ENCODE results near the gene SYCP1.
"Not testable (repeated sequence)": the region's sequence is repeated elsewhere in the genome, so short reads cannot be mapped to it uniquely, and the experiment has no call there.

SYCP1 gene

DNA sequence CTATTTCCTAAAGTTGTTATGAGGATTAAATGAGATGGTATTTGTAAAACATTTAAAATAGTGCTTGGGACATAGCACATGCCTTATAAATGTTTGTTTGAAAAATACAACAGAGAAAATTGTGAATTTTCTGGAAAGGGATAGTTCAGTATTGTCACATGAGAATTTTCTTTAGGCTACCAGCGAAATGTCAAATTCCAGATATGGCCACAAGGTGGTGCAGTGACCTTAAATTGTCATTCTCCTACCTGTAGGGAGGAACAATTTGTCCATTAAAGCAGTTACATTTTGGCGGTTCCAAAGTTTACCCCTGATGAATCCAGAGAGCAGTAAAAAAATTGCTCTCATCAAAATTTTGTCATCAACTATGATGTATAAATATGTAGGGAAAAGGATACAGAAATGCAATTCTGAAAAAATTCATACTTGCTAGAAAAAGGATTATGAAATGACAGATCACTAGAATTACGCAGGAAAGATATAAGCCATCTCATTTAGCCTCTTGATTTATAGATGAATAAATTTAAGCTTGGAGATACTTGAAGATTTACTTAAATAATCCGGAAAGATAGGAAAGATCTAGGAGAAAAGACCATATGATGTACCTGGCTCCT is 124.7 kb downstream of the SYCP1 start:
- DNase-seq, result peak; percentile 49 to 80

DNA sequence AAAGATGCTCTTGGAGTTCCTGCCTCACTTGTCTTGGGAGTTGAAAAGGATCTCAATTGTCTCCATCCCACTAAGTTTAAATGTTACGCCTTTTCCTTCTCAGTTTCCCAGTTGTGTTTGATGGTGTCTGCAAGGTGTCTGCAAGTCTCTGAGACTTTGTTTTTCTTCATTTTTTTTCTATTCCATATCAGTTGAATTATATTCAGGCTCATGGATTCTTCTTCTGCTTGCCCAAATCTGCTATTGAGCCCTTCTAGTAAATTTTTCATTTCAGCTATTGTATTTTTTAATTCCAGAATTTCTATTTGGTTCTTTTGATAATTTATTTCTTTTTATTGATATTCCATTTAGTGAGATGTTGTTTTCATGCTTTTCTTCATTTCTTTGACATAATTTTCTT is 127.6 kb downstream of the SYCP1 start:
- DNase-seq, result no peak

DNA sequence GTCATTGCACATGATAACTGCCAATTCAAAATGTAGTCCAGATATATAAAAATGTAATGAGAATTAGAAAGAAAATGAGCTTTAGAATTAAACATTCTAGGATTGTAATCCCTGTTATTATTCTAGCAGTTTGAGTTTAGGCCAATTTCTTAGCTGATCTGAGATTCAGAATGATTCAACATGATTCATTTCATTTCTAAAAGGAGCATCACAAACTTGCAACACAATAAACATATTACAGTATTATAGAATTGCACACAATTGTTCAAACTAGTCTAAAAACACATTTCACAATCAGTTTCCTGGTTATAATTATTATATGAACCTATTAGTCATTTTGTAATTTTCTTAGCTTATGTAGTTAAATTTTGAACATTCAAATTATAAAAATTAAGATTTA is 131.6 kb downstream of the SYCP1 start:
- DNase-seq, result no peak

DNA sequence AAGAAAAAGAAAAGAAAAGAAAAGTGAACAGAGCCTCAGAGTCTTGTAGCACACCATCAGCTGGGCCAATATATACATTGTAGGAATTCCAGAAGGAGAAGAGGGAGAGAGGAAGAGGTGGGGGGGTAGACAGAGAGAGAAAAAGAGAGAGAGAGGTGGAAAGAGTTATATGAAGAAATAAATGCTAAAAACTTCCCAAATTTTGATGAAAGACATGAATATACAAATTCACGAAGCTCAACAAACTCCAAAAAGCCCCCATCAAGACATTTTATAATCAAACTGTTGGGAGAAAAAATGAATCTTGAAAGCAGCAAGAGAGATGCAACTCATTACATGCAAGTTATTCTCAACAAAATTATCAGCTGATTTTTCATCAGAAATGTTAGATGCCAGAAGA is 133.4 kb downstream of the SYCP1 start:
- DNase-seq, result no peak

DNA sequence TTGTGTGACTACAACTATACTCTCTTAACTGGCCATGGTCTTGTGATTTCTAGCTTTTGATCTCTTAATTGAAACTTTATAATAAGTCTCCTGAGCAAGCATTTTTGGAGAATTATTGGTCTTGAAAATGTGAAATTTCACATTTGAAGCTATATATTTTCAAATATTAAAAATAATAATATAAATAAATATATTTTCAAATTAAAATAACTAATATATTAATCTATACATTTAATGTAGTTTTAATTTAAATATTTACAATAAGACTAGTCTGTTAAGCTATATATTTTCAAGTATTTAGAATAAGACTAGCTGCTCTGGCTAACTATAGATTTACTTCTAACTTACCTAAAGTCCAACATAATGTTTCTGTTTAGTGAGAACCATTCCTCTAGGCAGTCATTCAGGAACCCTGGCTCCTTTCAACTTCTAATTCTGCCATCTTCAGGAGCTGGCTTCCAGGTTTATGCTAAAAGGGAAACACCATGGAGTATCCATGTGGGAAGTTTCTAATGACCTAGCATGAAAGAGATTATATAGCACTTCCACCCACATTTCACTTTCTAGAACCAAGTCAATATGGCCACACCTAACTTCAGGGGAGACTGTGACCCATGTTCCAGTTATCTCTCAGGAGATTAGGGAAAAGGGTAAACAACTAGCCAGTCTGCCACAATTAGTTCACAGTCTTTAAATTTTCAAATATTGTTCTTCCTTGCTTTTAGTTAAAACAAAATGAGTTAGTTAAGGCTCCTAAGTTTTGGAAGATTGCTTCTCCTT is 143.0 kb downstream of the SYCP1 start:
- DNase-seq, result no peak

DNA sequence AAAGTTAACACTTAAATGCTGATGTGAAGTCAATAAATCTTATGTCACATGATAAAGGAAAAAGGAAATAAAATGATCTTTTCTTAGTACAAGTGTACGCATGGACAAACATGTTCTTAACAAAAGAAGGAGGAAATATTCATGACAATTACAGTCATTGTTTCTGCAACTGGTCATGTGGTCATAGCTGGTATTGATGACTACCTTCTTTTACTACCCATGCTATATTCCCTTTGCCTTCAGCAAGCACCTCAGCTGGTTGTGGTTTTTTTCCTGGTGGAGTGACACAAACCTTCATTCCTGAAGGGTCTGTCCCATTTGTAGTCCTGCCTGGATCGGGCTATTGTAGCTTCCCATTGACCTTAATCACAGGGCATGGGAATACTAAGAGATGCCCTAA is 151.5 kb downstream of the SYCP1 start:
- no peak for DNase-seq

DNA sequence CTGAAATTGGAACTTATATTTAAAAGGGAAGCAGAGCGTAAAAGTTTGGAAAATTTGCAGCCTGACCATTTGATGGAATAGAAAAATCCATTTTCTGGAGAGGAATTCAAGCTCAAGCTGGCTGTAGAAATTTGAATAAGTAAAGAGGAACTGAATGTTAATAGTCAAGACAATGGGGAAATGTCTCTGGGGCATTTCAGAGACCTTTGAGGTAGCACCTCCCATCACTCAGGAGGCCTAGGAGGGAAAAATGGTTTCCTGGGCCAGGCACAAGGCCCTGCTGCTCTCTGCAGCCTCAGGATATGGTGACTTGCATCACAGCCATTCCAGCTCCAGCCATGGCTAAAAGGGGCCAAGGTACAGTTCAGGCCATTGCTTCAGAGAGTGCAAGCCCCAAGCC is 157.3 kb downstream of the SYCP1 start:
- no peak for DNase-seq

DNA sequence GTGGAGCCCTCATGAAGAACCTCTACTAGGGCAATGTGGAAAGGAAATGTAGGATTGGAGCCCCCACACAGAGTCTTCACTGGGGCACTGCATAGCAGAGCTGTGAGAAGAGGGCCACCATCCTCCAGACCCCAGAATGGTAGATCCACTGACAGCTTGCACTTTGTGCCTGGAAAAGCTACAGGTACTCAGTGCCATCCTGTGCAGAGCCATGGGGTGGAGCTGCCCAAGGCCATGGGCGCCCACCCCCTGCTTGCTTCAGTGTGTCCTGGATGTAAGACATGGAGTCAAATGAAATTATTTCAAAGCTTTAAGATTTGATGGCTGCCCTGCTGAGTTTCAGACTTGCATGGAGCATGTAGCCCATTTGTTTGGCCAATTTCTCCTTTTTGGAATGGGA is 157.8 kb downstream of the SYCP1 start:
- no peak for DNase-seq

DNA sequence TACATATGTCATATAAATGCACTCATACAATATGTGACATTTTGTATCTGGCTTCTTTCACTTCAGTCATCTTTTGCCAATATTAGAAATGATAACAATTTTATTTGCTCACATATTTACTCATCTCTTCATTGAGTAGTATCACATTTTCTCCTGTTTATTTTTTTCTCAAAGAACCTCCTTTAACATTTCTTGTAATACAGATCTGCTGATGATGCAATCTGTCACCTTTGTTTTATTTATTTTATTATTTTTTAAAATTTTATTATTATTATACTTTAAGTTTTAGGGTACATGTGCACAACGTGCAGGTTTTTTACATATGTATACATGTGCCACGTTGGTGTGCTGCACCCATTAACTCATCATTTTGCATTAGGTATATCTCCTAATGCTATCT is 159.1 kb downstream of the SYCP1 start:
- no peak for DNase-seq

DNA sequence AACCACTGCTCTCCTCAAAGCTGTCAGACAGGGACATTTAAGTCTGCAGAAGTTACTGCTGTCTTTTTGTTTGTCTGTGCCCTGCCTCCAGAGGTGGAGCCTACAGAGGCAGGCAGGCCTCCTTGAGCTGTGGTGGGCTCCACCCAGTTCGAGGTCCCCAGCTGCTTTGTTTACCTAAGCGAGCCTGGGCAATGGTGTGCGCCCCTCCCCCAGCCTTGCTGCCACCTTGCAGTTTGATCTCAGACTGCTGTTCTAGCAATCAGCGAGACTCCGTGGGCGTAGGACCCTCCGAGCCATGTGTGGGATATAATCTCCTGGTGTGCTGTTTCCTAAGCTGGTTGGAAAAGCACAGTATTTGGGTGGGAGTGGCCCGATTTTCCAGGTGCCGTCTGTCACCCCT is 164.9 kb downstream of the SYCP1 start:
- DNase-seq, result not testable (repeated sequence)

DNA sequence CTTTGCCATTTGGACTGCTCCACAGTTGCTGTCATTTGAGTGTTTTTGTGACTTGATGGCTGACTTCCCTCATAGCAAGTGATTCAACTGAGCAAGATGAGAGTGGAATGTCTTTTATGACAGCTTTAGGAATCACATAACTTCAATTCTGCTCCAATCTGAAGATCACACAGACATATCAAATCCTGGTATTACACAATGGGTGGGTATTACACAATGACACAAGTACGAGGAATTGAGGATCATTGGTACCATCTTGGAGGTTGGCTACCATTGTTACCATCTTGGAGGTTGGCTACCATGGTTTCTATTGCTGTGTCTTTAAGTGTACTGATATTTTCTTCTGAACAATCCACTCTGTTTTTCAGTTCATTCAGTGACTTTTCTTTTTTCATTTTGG is 166.5 kb downstream of the SYCP1 start:
- no peak for DNase-seq

DNA sequence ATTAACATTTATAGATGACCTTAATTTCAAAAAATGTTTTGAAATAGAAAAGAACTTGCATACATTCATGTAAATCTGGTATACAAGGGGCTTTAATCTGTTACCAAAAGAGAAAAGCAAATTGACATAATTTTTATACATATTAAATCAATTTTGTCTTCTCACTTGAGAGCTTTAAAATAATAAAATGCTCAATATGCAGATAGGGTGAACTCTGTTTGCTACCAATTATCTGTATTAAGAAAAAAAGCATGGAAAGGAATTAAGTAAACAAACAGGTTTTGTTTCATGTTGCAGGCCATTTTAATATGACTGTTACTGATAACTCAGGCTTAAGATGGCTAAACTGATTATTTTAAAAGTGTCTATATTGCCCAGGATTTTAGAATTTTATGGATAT is 168.9 kb downstream of the SYCP1 start:
- DNase-seq, result no peak

DNA sequence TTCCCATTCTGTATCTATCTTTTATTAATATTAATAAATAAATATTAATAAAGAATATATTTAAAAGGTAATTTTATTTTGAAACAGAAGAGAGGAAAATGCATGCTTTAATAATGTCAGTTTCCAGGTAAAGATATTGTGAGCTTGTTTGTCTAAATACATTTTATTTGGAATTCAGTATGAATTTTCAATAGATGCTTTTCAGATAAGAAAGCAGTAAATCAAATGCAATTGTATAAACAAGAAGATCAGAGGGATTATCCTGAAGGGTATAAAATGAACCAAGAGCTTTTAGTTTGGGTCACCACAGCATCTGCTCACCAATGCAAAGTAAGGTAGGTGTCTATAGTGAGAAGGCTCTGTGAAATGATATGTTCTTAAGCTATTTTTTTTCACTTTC is 174.9 kb downstream of the SYCP1 start, which contains the start of gene TSHB:
TSHB (plus strand) TSS at position 301 of the 400 bp plus-strand sequence. CDS start 3,537 bp downstream, outside the sequence.
- no peak for DNase-seq

DNA sequence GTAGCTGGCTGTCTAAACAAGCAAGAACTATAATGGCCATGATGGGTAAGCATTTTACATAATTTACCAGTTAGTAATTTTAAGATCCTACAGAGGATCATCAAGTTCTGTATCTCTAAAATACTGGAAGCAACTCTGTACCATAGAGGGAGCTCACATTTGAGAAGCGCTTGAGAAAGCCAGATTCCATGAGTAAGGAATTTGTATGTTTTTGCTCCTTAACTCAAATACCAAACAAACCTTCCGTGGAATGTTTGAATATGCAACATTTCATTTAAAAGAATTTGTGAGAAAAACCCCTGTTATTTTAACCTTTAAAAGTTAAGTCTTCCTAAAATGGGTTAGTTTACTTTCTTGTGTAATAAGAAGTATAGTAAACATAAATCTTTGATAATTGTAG is 176.9 kb downstream of the SYCP1 start:
- DNase-seq, result no peak

DNA sequence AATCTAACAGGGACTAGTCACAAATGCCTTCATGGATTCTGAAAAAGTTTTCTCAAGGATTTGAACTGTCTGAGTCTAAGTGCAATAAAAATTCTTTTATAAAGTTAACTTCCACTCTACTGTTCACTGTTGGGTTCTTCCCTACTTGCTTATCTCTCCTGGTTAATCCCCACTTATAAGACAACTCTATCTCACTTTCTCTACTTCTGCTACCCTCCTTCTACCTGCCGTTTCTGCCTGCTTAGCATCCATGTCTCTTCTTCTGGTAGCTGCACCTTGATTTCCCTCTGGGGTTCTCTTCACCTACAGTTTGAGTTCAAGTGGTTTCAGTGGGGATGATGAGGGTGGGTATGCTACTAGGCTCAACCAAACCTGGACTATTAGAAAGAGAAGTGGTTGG is 181.0 kb downstream of the SYCP1 start:
- DNase-seq, result no peak

DNA sequence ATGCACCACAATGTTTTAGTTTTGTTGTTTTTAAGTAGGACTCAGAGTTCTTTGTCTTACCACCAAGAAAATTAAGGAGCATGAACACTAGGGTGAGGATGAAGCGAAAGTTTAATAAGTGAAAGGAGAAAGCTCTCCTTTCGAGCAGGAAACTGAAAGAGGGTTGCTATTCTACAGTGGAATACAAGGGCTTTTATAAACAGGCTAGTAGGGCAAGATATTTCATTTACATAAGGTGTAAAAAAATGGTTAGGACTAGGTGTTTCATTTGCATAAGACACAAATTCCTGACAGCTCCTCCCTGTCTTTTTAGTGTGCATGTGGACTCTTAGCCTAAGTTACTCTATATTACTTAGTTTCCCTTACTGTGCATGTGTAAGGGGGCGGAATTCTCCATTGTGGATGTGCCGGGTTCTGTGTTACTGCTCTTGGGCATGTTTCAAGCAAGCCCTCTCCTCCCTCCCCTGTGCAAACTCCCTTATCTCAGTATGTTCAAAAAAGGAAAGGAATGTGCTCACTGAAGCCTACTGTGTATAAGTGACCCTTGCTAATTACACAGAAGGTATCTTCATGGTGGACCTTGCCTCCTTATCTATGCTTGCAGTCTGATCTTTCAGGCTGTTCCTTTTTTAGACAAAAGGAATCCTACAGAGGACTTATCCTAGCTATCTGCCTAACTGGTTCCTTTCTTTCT is 182.3 kb downstream of the SYCP1 start:
- peak; percentile 10 to 54 for DNase-seq

DNA sequence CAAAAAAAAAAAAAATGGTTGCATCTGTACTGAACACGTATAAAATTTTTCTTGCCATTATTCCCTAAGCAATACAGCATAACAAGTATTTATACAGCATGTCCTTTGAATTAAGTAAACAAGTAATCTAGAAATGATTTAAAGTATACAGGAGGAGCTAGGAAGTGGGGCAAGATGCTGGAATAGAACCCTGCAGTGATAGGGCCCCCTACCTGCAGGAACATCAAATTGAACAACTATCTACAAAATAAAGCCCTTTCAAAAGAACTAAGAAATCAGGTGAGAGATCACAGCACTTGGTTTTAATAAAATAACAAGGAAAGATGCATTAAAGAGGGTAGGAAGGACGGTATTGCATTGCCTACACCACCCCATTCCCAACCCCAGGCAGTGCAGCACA is 185.8 kb downstream of the SYCP1 start:
- DNase-seq, result no peak

DNA sequence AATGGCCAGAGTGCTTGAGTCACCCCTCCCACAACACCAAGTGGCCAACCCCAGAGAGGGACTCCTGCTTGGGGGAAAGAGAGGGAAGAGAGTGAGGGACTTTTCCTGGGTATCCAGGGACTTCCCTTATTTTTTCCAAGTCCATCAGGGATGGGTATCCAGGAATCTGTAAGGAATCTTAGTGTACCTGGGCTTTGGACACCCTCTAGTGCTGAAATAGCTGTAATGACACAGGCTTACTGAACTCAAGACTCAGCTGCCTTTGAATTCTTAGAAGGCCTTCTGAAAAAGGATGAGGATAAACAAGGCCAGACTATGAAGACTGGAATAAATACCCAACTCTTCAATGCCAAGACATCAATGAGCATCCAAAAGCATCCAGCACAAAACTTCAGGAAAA is 187.0 kb downstream of the SYCP1 start:
- peak; percentile 34 to 61 for DNase-seq
